Nephron (organoid): ENCODE data around the gene NUP50.

Source experiments
- H3K27ac Mint-ChIP-seq, 3 experiments: 2 replicates each; pipeline ENCODE4 v1.8.0; 2020; ENCODE audit warnings: mixed read lengths in 3 of 3, mild to moderate bottlenecking in 2 of 3, moderate library complexity in 1 of 3
- H3K27me3 Mint-ChIP-seq: 2 replicates; pipeline ENCODE4 v1.8.0; 2021; ENCODE audit warnings: low read depth, mild to moderate bottlenecking, moderate library complexity, mixed read lengths
- H3K36me3 Mint-ChIP-seq: 2 replicates; pipeline ENCODE4 v1.8.0; 2020; ENCODE audit warnings: low read depth, mixed read lengths
- H3K4me1 Mint-ChIP-seq: 2 replicates; pipeline ENCODE4 v1.8.0; 2020; ENCODE audit warnings: mixed read lengths
- H3K4me3 Mint-ChIP-seq, 3 experiments: 2 replicates each; pipeline ENCODE4 v1.8.0; 2020; ENCODE audit warnings: mild to moderate bottlenecking in 3 of 3, mixed read lengths in 3 of 3, moderate library complexity in 2 of 3
- H3K9me3 Mint-ChIP-seq: 2 replicates; pipeline ENCODE4 v1.8.0; 2020; ENCODE audit warnings: mixed read lengths
- TF ChIP-seq, protein P1 (sequence below), 3 experiments: fragments of 200-600 bp; sonication (generic); IDR thresholded peaks; one replicate each; pipeline ENCODE4 v1.5.0; 2021; ENCODE audit warnings: antibody characterized with exemption in 3 of 3; ENCODE audit not compliant: unreplicated experiment in 3 of 3

NUP50 gene

DNA sequence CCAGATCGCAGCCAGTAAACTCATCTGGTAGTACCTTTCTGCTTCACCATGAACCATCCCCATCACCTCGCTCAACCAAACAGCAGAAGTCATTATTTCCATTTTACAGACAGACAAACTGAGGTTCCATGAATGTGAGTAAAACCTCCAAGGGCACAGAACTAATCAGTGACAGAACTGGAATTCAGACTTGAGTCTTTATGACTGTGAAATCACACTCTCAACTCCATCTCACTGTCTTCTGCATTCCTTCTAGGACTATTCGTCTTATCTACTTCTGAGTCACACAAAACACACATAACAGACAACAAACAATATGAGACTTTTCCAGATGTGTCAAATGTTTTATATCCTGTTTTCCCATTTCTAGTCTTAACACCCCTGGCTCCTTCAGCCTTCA is 9.3 kb upstream of the NUP50 start:
- H3K4me3 Mint-ChIP-seq = no peak overlapping the region
- TF ChIP-seq, protein P1, sequence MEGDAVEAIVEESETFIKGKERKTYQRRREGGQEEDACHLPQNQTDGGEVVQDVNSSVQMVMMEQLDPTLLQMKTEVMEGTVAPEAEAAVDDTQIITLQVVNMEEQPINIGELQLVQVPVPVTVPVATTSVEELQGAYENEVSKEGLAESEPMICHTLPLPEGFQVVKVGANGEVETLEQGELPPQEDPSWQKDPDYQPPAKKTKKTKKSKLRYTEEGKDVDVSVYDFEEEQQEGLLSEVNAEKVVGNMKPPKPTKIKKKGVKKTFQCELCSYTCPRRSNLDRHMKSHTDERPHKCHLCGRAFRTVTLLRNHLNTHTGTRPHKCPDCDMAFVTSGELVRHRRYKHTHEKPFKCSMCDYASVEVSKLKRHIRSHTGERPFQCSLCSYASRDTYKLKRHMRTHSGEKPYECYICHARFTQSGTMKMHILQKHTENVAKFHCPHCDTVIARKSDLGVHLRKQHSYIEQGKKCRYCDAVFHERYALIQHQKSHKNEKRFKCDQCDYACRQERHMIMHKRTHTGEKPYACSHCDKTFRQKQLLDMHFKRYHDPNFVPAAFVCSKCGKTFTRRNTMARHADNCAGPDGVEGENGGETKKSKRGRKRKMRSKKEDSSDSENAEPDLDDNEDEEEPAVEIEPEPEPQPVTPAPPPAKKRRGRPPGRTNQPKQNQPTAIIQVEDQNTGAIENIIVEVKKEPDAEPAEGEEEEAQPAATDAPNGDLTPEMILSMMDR (IDR thresholded peaks at IDR 0.05; ENCODE audit: unreplicated experiment in 3 of 3) = no peak
- H3K36me3 Mint-ChIP-seq = peaks cover 36% of the 10 kb centered on the region
- no peaks in the 10 kb centered on the region for H3K9me3 Mint-ChIP-seq
- H3K4me1 Mint-ChIP-seq = no peaks in the 10 kb centered on the region
- no peak overlapping the region for H3K27ac Mint-ChIP-seq
- no peaks in the 10 kb centered on the region for H3K27me3 Mint-ChIP-seq

DNA sequence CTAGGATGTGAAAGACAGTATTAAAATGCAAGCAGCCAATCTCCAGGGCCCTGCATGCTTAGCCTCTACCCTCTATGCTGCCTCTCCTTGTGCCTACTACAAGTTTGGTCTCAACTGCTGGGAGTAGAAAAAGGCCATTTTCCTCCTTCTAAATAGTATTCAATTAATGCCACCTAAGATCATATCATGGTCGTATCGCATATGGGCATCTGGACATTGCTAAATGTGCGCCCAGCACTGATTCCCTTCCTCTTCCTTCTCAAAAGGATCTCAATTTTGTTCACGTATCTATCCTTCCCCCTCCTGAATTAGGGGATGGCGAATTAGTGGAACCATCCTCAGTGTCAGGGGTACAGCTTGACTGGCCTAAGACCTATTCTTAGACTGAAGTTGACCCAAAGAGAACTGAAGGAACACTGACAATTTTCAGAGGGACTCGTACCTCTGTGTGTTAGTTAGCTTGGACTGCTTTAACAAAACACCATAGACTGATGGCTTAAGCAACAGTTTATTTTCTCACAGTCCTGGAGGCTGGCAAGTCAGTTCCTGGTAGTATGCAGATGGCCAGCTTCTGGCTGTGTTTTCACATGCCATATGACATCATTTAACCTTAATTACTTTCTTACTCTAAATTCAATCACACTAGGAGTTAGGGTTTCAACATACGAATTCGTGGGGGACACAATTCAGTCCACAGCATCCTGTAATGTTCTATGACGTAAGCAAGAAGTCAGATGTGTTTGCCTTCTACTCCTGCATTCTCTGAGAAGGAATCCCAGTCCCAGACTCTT is 8.5 kb upstream of the NUP50 start:
- Mint-ChIP-seq H3K27me3 (no peaks in the 10 kb centered on the region), H3K4me3 (no peak overlapping the region), H3K4me1 (peaks cover 7% of the 10 kb centered on the region), H3K36me3 (peaks cover 36% of the 10 kb centered on the region), H3K9me3 (no peaks in the 10 kb centered on the region), H3K27ac (no peak overlapping the region)
- TF ChIP-seq, protein P1 (IDR thresholded peaks at IDR 0.05; ENCODE audit: unreplicated experiment in 3 of 3) = no peak

DNA sequence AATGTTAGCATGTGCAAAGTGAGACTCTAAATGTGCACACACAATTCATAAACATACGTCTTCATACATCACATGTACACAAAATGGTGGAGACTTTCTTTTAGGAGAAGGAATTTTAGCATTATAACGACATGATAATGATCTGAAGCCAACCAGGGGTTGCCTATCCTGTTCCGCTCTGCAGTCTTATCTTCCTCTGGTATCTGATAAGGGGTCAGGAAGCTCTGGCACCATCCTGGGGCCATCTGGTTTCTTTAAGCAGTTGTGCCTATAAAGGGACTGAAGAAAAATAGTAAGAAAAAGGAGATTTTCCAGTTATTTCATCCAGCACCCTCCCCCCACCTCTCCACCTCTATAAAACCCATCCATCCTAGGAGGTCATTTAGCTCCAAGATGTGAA is 5.8 kb upstream of the NUP50 start:
- H3K36me3 Mint-ChIP-seq = peaks cover 24% of the 10 kb centered on the region
- TF ChIP-seq, protein P1 (IDR thresholded peaks at IDR 0.05; ENCODE audit: unreplicated experiment in 3 of 3) = no peak
- H3K27me3 Mint-ChIP-seq = no peaks in the 10 kb centered on the region
- no peak overlapping the region for H3K4me3 Mint-ChIP-seq
- H3K27ac Mint-ChIP-seq = no peak overlapping the region
- H3K4me1 Mint-ChIP-seq = peaks cover 22% of the 10 kb centered on the region
- no peaks in the 10 kb centered on the region for H3K9me3 Mint-ChIP-seq

DNA sequence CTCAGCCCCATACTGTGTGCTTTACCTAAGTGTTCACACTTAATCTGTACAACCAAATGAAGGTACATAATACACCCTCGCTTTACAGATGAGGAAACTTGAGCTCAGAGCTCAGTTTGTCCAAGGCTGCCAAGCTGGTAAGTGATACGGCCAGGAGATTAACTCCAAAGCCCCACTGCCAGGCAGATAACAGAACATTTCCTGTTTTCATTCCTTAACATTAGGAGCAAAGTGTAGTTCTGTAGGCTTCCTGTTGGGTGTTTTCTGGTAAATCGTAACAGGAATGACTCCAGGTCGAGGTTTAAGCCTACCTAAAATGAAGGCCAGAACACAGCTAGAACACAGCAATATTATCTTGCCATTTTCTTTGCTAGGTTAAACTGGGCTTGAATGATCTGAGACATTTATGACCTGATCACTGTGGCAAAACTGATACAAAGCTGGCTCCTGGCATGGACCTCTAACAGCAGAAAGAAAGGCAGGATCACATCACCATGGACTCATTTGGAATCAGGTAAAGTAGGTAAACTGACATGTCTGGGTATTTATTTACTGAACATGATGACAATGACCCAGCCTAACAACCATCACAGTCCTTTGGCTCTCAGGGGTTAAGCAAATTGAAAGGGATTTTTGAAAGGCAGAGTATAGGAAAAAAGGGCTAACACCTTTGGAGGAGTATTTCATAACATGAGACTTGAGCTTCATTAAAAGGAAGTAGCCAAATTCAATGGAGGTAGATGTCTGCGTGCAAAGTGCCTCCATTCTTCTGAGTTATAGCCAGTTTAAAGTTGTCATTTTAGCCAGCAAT is 3.9 kb upstream of the NUP50 start:
- Mint-ChIP-seq H3K36me3 (peaks cover 16% of the 10 kb centered on the region), H3K4me1 (peaks cover 25% of the 10 kb centered on the region), H3K27me3 (no peaks in the 10 kb centered on the region), H3K9me3 (no peaks in the 10 kb centered on the region), H3K27ac (peak overlapping the region in 1 of 3 experiments; percentile 30), H3K4me3 (peak overlapping the region in 1 of 3 experiments; percentile 7)
- TF ChIP-seq, protein P1 (IDR thresholded peaks at IDR 0.05; ENCODE audit: unreplicated experiment in 3 of 3) = no peak

DNA sequence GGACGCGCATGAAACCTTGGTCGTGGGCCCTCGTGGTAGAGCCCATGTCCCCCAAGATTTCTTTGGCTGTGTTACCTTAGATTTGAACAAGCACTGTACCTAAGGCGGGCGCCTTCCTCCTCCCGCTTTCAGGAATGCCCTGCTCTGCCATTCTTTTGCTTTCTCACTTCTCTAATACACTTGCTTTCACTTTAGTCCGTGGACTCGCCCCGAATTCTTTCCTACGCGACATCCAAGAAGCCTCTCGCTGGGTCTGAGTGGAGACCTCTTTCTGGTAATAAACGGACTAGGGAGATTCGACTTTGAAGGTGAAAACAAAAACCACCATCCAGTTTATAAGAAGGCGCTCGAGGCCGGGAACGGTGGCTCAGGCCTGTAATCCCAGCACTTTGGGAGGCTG is 1.2 kb upstream of the NUP50 start:
- TF ChIP-seq, protein P1 (IDR thresholded peaks at IDR 0.05; ENCODE audit: unreplicated experiment in 3 of 3) = no peak
- Mint-ChIP-seq H3K4me3 (peak overlapping the region; percentile 93 to 95 (median 94)), H3K9me3 (no peaks in the 10 kb centered on the region)

More for the DNA sequence above, 1.2 kb upstream of the NUP50 start:
- Mint-ChIP-seq H3K27ac (peak overlapping the region in 2 of 3 experiments; percentile 15 to 35), H3K36me3 (peaks cover 18% of the 10 kb centered on the region), H3K27me3 (no peaks in the 10 kb centered on the region), H3K4me1 (peaks cover 35% of the 10 kb centered on the region)
